ENCODE measurements around the gene OSBPL6.

DNA sequence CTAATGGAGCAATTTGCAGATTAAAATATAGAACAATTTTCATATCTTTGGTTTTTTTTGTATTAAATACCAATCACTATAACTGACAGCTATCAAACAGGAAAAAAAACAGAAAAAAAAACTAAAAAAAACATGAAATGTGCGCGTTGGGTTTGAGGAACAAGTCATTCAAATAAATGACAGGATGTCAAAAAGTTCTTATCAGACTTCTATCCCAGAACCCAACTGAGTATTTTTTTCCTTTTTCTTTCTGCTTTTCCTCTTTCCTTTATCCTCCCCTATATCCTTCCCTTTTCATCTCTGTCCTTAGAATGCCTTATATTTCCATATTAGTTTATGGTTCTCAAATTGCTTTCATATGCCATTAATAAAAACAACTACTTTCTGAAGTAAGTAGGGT, 242.3 kb downstream of the OSBPL6 start:
- no peak for TF ChIP-seq POLR2AphosphoS5 (IDR thresholded peaks at IDR 0.05)
- TF ChIP-seq, protein P1, sequence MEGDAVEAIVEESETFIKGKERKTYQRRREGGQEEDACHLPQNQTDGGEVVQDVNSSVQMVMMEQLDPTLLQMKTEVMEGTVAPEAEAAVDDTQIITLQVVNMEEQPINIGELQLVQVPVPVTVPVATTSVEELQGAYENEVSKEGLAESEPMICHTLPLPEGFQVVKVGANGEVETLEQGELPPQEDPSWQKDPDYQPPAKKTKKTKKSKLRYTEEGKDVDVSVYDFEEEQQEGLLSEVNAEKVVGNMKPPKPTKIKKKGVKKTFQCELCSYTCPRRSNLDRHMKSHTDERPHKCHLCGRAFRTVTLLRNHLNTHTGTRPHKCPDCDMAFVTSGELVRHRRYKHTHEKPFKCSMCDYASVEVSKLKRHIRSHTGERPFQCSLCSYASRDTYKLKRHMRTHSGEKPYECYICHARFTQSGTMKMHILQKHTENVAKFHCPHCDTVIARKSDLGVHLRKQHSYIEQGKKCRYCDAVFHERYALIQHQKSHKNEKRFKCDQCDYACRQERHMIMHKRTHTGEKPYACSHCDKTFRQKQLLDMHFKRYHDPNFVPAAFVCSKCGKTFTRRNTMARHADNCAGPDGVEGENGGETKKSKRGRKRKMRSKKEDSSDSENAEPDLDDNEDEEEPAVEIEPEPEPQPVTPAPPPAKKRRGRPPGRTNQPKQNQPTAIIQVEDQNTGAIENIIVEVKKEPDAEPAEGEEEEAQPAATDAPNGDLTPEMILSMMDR (IDR thresholded peaks at IDR 0.05), result no peak
- TF ChIP-seq POLR2A (IDR thresholded peaks at IDR 0.05), result no peak

Measured in gastroesophageal sphincter (tissue), 3 donors.